HepG2 (cell line): Measurements from ENCODE around the gene ZNF446. TPM values are rescaled to one million over a fixed set of nuclear protein-coding genes. Genes with fewer than 3 reads are reported as not detected.

Source experiments
- FOXK1 ChIP-seq: sonication (generic); formaldehyde crosslinking; IDR thresholded peaks from 2 replicates; pipeline ENCODE4 v1.4.0; 2020; ENCODE audit warnings: low read depth, missing genetic modification reagents, borderline replicate concordance
- KDM5B ChIP-seq: sonication (generic); formaldehyde crosslinking; IDR thresholded peaks from 2 replicates; pipeline ENCODE4 v1.4.0; 2020; ENCODE audit warnings: missing genetic modification reagents, mild to moderate bottlenecking, borderline replicate concordance
- MED8 ChIP-seq: sonication (generic); formaldehyde crosslinking; IDR thresholded peaks from 2 replicates; pipeline ENCODE4 v1.8.1; 2023; ENCODE audit warnings: mild to moderate bottlenecking, missing genetic modification reagents; ENCODE audit not compliant: insufficient replicate concordance
- PHF21A ChIP-seq: sonication (generic); formaldehyde crosslinking; IDR thresholded peaks from 2 replicates; pipeline ENCODE4 v1.5.0; 2020; ENCODE audit warnings: mild to moderate bottlenecking, missing genetic modification reagents
- REL ChIP-seq: sonication (generic); formaldehyde crosslinking; conservative IDR thresholded peaks from 2 replicates; pipeline ENCODE4 v1.8.0; 2022; ENCODE audit warnings: mild to moderate bottlenecking, missing genetic modification reagents, moderate library complexity
- RXRB ChIP-seq: IDR thresholded peaks from 2 replicates; pipeline ENCODE4 v1.6.1; 2016; ENCODE audit warnings: borderline replicate concordance, missing genetic modification reagents, missing compliant biosample characterization
- ZHX1 ChIP-seq: sonication (generic); formaldehyde crosslinking; IDR thresholded peaks from 2 replicates; pipeline ENCODE4 v1.8.1; 2022; ENCODE audit warnings: low read depth, mild to moderate bottlenecking, missing genetic modification reagents
- ZNF441 ChIP-seq: sonication (generic); formaldehyde crosslinking; IDR thresholded peaks from 2 replicates; pipeline ENCODE4 v1.7.0; 2021; ENCODE audit warnings: missing genetic modification reagents, borderline replicate concordance
- ZNF614 ChIP-seq: IDR thresholded peaks from 2 replicates; pipeline ENCODE4 v1.6.1; 2018; ENCODE audit warnings: missing biosample characterization, missing genetic modification reagents, inconsistent platforms, borderline replicate concordance
- polyA plus RNA-seq, 8 experiments: library from polyadenylated mRNA; depleted of rRNA in 3 of 8; stranded (reverse) in 7 of 8; unstranded in 1 of 8; fragments of >200 nt; fragmentation: Illumina TruSeq in 4 of 8; extraction: Trizol in 4 of 8; gene quantifications; 2 replicates each; pipeline versions ENCODE4 v1.2.1 to v1.2.3, GENCODE V29; 2011 to 2016; ENCODE audit warnings: low read depth in 4 of 8, missing spikeins in 1 of 8, mixed read lengths in 1 of 8; ENCODE audit not compliant: insufficient read depth in 1 of 8
- total RNA-seq, 5 experiments: library from RNA; depleted of rRNA; stranded (reverse); fragments of >200 nt; fragmentation: Illumina TruSeq; extraction: Trizol; gene quantifications; 2 replicates each; pipeline ENCODE4 v1.2.3, GENCODE V29; 2016; ENCODE audit warnings: low read depth in 1 of 5
- TF ChIP-seq, protein P1 (sequence below), 2 experiments: sonication (generic) in 1 of 2; formaldehyde crosslinking in 1 of 2; IDR thresholded peaks; 2 replicates each; pipeline versions ENCODE4 v1.6.1 to v1.9.0; 2014 to 2022; ENCODE audit warnings: antibody characterized with exemption in 1 of 2, borderline replicate concordance in 1 of 2, inconsistent platforms in 1 of 2, low read depth in 1 of 2, missing genetic modification reagents in 1 of 2
- TF ChIP-seq, protein P2 (sequence below): sonication (generic); formaldehyde crosslinking; IDR thresholded peaks from 2 replicates; pipeline ENCODE4 v1.5.1; 2020; ENCODE audit warnings: missing genetic modification reagents, mild to moderate bottlenecking, borderline replicate concordance
- TF ChIP-seq, protein P3 (sequence below): sonication (generic); formaldehyde crosslinking; IDR thresholded peaks from 2 replicates; pipeline ENCODE4 v1.8.0; 2022; ENCODE audit warnings: missing genetic modification reagents, mild to moderate bottlenecking, moderate library complexity, borderline replicate concordance
- TF ChIP-seq, protein P4 (sequence below): IDR thresholded peaks from 2 replicates; pipeline ENCODE4 v1.6.1; 2018; ENCODE audit warnings: missing genetic modification reagents

ZNF446 gene
- total and polyA plus RNA-seq, 2 of the 13 experiments (the other 11 are each of a cell fraction or from before 2014, with no cell fraction given) = 3.0 to 3.6 TPM

DNA sequence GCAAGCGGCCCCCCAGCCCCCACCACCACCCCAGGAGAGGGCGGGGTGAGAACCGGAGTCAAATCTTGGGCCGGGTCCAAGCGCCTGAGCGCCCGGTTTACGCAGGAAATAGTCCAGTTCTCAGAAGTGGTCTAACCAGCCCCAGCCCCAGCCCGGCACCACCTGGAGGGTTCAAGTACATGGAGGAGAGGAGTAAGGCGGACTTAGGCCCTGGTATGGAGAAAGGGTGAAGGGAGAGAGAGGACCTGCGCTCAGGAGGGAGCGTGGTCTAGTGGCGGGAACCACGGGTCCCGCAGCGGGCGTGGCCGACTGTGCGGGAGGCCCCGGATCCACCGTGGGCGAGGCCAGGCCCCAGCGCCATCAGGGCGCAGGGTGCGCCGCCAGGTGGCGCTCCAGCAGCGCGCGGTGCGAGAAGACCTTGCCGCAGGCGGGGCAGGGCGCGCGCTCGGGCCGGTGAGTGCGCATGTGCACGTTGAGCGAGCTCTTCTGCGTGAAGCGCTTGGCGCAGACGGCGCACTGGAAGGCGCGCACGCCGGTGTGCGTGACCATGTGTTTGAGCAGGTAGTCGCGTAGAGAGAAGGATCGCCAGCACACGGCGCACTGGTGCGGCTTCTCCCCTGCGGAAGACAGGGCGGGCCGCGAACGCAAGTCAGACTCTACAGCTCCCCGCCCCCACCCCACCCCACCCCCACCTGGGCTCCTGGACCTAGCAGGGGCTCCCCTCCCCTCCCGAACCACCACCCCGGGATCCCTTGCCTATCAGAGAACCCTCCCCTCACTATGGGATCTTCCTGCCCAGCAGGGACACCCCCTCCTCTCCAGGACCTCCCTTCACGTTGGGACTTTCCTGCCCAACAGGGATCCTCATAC, 37.8 kb downstream of the ZNF446 start (continued):
- TF ChIP-seq, protein P1, sequence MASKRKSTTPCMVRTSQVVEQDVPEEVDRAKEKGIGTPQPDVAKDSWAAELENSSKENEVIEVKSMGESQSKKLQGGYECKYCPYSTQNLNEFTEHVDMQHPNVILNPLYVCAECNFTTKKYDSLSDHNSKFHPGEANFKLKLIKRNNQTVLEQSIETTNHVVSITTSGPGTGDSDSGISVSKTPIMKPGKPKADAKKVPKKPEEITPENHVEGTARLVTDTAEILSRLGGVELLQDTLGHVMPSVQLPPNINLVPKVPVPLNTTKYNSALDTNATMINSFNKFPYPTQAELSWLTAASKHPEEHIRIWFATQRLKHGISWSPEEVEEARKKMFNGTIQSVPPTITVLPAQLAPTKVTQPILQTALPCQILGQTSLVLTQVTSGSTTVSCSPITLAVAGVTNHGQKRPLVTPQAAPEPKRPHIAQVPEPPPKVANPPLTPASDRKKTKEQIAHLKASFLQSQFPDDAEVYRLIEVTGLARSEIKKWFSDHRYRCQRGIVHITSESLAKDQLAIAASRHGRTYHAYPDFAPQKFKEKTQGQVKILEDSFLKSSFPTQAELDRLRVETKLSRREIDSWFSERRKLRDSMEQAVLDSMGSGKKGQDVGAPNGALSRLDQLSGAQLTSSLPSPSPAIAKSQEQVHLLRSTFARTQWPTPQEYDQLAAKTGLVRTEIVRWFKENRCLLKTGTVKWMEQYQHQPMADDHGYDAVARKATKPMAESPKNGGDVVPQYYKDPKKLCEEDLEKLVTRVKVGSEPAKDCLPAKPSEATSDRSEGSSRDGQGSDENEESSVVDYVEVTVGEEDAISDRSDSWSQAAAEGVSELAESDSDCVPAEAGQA (IDR thresholded peaks at IDR 0.05; ENCODE audit: low read depth) = 0 out of 2 replicates have a peak, but pooled peaks have one; percentile 39
- TF ChIP-seq, protein P1 (CRISPR knock-in tag; IDR thresholded peaks at IDR 0.05; ENCODE audit: borderline replicate concordance) = no peak
- TF ChIP-seq ZHX1 (CRISPR knock-in tag) = peak; percentile 80
- TF ChIP-seq REL = no peak; the same call in 1 of the 2 replicates
- peak; percentile 45; the same call in 1 of the 2 replicates for TF ChIP-seq RXRB (CRISPR knock-in tag)
- TF ChIP-seq, protein P2, sequence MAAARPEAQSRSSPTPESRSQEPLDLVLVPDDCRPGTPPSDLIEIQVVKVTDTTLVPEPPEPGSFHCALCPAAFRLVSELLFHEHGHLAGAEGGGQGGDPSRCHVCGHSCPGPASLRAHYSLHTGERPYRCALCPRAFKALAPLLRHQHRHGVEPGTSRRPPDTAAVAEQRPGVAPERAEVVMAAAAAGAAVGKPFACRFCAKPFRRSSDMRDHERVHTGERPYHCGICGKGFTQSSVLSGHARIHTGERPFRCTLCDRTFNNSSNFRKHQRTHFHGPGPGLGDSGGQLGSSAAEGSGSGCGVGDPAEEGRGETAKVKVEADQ = peak; percentile 88
- TF ChIP-seq, protein P3, sequence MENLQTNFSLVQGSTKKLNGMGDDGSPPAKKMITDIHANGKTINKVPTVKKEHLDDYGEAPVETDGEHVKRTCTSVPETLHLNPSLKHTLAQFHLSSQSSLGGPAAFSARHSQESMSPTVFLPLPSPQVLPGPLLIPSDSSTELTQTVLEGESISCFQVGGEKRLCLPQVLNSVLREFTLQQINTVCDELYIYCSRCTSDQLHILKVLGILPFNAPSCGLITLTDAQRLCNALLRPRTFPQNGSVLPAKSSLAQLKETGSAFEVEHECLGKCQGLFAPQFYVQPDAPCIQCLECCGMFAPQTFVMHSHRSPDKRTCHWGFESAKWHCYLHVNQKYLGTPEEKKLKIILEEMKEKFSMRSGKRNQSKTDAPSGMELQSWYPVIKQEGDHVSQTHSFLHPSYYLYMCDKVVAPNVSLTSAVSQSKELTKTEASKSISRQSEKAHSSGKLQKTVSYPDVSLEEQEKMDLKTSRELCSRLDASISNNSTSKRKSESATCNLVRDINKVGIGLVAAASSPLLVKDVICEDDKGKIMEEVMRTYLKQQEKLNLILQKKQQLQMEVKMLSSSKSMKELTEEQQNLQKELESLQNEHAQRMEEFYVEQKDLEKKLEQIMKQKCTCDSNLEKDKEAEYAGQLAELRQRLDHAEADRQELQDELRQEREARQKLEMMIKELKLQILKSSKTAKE (CRISPR knock-in tag) = no peak
- TF ChIP-seq, protein P4, sequence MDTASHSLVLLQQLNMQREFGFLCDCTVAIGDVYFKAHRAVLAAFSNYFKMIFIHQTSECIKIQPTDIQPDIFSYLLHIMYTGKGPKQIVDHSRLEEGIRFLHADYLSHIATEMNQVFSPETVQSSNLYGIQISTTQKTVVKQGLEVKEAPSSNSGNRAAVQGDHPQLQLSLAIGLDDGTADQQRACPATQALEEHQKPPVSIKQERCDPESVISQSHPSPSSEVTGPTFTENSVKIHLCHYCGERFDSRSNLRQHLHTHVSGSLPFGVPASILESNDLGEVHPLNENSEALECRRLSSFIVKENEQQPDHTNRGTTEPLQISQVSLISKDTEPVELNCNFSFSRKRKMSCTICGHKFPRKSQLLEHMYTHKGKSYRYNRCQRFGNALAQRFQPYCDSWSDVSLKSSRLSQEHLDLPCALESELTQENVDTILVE (CRISPR knock-in tag) = peak; percentile 39; the same call in 1 of the 2 replicates
- TF ChIP-seq ZNF441 (CRISPR knock-in tag) = peak; percentile 99
- peak; percentile 79; the same call in 1 of the 2 replicates for TF ChIP-seq ZNF614
- no peak for TF ChIP-seq PHF21A (CRISPR knock-in tag)
- peak; percentile 27 for TF ChIP-seq MED8 (CRISPR knock-in tag)
- TF ChIP-seq KDM5B (CRISPR knock-in tag) = peak; percentile 67; the same call in 1 of the 2 replicates
- TF ChIP-seq FOXK1 (CRISPR knock-in tag) = no peak; the same call in 1 of the 2 replicates
